DOHH2 (cell line): ENCODE measurements around the gene FAM200C.

Experiments used
- H3F3A ChIP-seq: fragments of 200-600 bp; sonication (generic), shearing (Covaris generic); 2 replicates; pipeline ENCODE4 v1.6.0; 2016; ENCODE audit warnings: antibody characterized with exemption, mild to moderate bottlenecking; ENCODE audit not compliant: control insufficient read depth, insufficient read depth
- H3K27ac ChIP-seq: fragments of 200-600 bp; sonication (generic); 2 replicates; pipeline ENCODE4 v1.5.1; 2014; ENCODE audit warnings: low read depth, mild to moderate bottlenecking, low read length, moderate library complexity
- H3K27me3 ChIP-seq: fragments of 200-600 bp; sonication (generic); 2 replicates; pipeline ENCODE4 v1.6.1; 2014; ENCODE audit warnings: mild to moderate bottlenecking, low read length, mixed read lengths; ENCODE audit not compliant: control insufficient read depth
- H3K36me3 ChIP-seq: fragments of 200-600 bp; sonication (generic); 2 replicates; pipeline ENCODE4 v1.6.1; 2014; ENCODE audit warnings: mild to moderate bottlenecking, low read length, moderate library complexity, mixed read lengths; ENCODE audit not compliant: control insufficient read depth
- H3K4me1 ChIP-seq: fragments of 200-600 bp; sonication (generic); 2 replicates; pipeline ENCODE4 v1.6.1; 2014; ENCODE audit warnings: mild to moderate bottlenecking, low read length, mixed read lengths; ENCODE audit not compliant: control insufficient read depth
- H3K4me2 ChIP-seq: fragments of 200-600 bp; sonication (generic); 2 replicates; pipeline ENCODE4 v1.6.0; 2014; ENCODE audit warnings: mild to moderate bottlenecking, low read length, moderate library complexity
- H3K4me3 ChIP-seq: fragments of 200-600 bp; sonication (generic); 2 replicates; pipeline ENCODE4 v1.5.1; 2014; ENCODE audit warnings: mild to moderate bottlenecking, low read length, mixed read lengths
- H3K79me2 ChIP-seq: fragments of 200-600 bp; sonication (generic); 2 replicates; pipeline ENCODE4 v1.6.1; 2014; ENCODE audit warnings: mild to moderate bottlenecking, low read length, mixed read lengths; ENCODE audit not compliant: control insufficient read depth
- H3K9me2 ChIP-seq: fragments of 200-600 bp; sonication (generic); replicated peaks from 2 replicates; pipeline ENCODE4 v1.6.1; 2014; ENCODE audit warnings: mild to moderate bottlenecking, low read length, mixed read lengths; ENCODE audit not compliant: control insufficient read depth
- H3K9me3 ChIP-seq: fragments of 200-600 bp; sonication (generic); 2 replicates; pipeline ENCODE4 v1.6.1; 2014; ENCODE audit warnings: antibody characterized with exemption, low read length, mixed read lengths; ENCODE audit not compliant: control insufficient read depth, insufficient read depth
- H4K20me1 ChIP-seq: fragments of 200-600 bp; sonication (generic); 2 replicates; pipeline ENCODE4 v1.6.0; 2014; ENCODE audit warnings: low read depth, mild to moderate bottlenecking, antibody characterized with exemption, low read length, moderate library complexity; ENCODE audit not compliant: control insufficient read depth, insufficient read depth
- EZH2phosphoT487 ChIP-seq: fragments of 200-600 bp; sonication (generic); IDR thresholded peaks from 2 replicates; pipeline ENCODE4 v1.6.1; 2017; ENCODE audit warnings: borderline replicate concordance, mild to moderate bottlenecking, antibody characterized with exemption, low read length, moderate library complexity, mixed read lengths
- TF ChIP-seq, protein P1 (sequence below): fragments of 200-600 bp; sonication (generic); IDR thresholded peaks from one replicate; pipeline ENCODE4 v1.5.1; 2014; ENCODE audit warnings: antibody characterized with exemption, mild to moderate bottlenecking, low read depth, low read length; ENCODE audit not compliant: poor library complexity, severe bottlenecking

Gene FAM200C

GRCh38 chr5:160367885-160368284 is 32.0 kb downstream of the FAM200C start:
- H3K9me3 ChIP-seq = no peaks in the 10 kb centered on the region
- H3K4me2 ChIP-seq = no peak overlapping the region
- H3K4me3 ChIP-seq = no peak overlapping the region
- H3K79me2 ChIP-seq = no peaks in the 10 kb centered on the region
- H4K20me1 ChIP-seq = no peaks in the 10 kb centered on the region
- peaks cover 10% of the 10 kb centered on the region; the same call in 1 of the 2 replicates for H3K27me3 ChIP-seq
- no peaks in the 10 kb centered on the region for H3F3A ChIP-seq
- H3K27ac ChIP-seq = no peak overlapping the region
- H3K9me2 ChIP-seq = no peaks in the 10 kb centered on the region
- H3K4me1 ChIP-seq = peaks cover 5% of the 10 kb centered on the region; the same call in 1 of the 2 replicates
- no peaks in the 10 kb centered on the region for H3K36me3 ChIP-seq
- no peak for TF ChIP-seq EZH2phosphoT487
- TF ChIP-seq, protein P1, sequence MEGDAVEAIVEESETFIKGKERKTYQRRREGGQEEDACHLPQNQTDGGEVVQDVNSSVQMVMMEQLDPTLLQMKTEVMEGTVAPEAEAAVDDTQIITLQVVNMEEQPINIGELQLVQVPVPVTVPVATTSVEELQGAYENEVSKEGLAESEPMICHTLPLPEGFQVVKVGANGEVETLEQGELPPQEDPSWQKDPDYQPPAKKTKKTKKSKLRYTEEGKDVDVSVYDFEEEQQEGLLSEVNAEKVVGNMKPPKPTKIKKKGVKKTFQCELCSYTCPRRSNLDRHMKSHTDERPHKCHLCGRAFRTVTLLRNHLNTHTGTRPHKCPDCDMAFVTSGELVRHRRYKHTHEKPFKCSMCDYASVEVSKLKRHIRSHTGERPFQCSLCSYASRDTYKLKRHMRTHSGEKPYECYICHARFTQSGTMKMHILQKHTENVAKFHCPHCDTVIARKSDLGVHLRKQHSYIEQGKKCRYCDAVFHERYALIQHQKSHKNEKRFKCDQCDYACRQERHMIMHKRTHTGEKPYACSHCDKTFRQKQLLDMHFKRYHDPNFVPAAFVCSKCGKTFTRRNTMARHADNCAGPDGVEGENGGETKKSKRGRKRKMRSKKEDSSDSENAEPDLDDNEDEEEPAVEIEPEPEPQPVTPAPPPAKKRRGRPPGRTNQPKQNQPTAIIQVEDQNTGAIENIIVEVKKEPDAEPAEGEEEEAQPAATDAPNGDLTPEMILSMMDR = no peak

- H3K4me3 ChIP-seq = no peak overlapping the region
- no peaks in the 10 kb centered on the region for H3K9me2 ChIP-seq
- no peaks in the 10 kb centered on the region for H4K20me1 ChIP-seq
- H3K27ac ChIP-seq = no peak overlapping the region
- H3K79me2 ChIP-seq = no peaks in the 10 kb centered on the region
- TF ChIP-seq EZH2phosphoT487 = no peak
- TF ChIP-seq, protein P1 = no peak
- H3K27me3 ChIP-seq = peaks cover 10% of the 10 kb centered on the region; the same call in 1 of the 2 replicates
- H3K36me3 ChIP-seq = no peaks in the 10 kb centered on the region
- H3F3A ChIP-seq = no peaks in the 10 kb centered on the region
- no peaks in the 10 kb centered on the region for H3K9me3 ChIP-seq
- H3K4me2 ChIP-seq = no peak overlapping the region
- peaks cover 5% of the 10 kb centered on the region; the same call in 1 of the 2 replicates for H3K4me1 ChIP-seq
These were observed 32.6 kb downstream of the FAM200C start for GRCh38 chr5:160367261-160367660.

GRCh38 chr5:160366230-160366629 is 33.6 kb downstream of the FAM200C start:
- Histone ChIP-seq H3K4me1 (peaks cover 5% of the 10 kb centered on the region; the same call in 1 of the 2 replicates), H3K4me3 (no peak overlapping the region), H3K9me2 (no peaks in the 10 kb centered on the region), H3K79me2 (no peaks in the 10 kb centered on the region), H4K20me1 (no peaks in the 10 kb centered on the region), H3F3A (no peaks in the 10 kb centered on the region), H3K4me2 (no peak overlapping the region), H3K27ac (no peak overlapping the region), H3K9me3 (no peaks in the 10 kb centered on the region), H3K36me3 (no peaks in the 10 kb centered on the region), H3K27me3 (peaks cover 10% of the 10 kb centered on the region; the same call in 1 of the 2 replicates)
- TF ChIP-seq, protein P1 = no peak
- no peak for TF ChIP-seq EZH2phosphoT487
